ENCODE data around the gene GJB3. TPM values are rescaled to one million over a fixed set of nuclear protein-coding genes. Genes with fewer than 3 reads are reported as not detected.
"Not testable (repeated sequence)": the region's sequence is repeated elsewhere in the genome, so short reads cannot be mapped to it uniquely, and the experiment has no call there.

The GJB3 gene
- total and polyA plus RNA-seq, 2 donors (not counting 1 experiment from before 2014, with no cell fraction given), result not detected

DNA sequence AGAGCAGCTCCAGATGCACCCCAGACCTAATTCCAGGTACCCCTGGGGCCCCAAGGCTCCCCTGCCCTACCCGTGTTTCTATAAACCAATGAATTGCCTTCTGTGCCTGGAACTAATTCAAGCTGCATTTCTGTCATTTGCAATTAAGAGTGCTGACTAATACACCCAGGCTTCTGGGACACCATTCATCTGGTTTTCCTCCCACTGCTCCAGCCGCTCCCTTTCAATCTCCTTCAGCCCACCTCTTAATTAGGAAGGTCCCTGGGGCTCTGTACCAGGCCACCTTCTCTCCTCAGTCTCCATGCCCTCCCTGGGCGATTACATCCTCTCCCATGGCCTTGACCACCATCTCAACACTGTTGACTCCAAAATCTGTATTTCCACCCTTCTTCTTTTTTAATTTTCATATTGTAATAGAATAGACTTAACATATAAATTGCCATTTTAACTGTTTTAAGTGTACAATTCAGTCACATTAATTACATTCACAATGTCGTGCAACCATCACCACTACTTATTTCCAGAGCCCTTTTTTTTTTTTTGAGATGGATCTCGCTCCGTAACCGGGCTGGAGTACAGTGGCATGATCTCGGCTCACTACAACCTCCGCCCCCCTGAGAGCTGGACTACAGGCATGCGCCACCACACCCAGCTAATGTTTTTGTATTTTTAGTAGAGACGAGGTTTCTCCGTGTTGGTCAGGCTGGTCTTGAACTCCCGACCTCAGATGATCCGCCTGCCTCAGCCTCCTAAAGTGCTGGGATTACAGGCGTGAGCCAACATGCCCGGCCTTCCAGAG lies 9.2 kb upstream of the GJB3 start:
- Histone ChIP-seq H3K27me3 (replicated peaks in 1 of 4; ENCODE audit: control extremely low read depth in 1 of 4, control insufficient read depth in 3 of 4, insufficient read depth in 4 of 4, low read length in 3 of 4) (peaks cover 0 to 3% (median 1%) of the 10 kb centered on the region in 4 experiments), H3K36me3 (replicated peaks in 1 of 2; ENCODE audit: control extremely low read depth in 1 of 2, control insufficient read depth in 1 of 2, extremely low read depth in 1 of 2, insufficient read depth in 2 of 2, low read length in 1 of 2) (no peaks in the 10 kb centered on the region), H3K4me3 (ENCODE audit: control extremely low read depth in 1 of 5, extremely low read depth in 1 of 5, insufficient read depth in 1 of 5, low read depth in 2 of 5, low read length in 4 of 5) (no peak overlapping the region), H3K4me2 (replicated peaks; ENCODE audit: low read depth, low read length, poor library complexity, severe bottlenecking) (no peak overlapping the region), H3K27ac (ENCODE audit: low read length in 2 of 2) (no peak overlapping the region), H3K79me2 (ENCODE audit: control insufficient read depth, insufficient read depth, low read length) (no peaks in the 10 kb centered on the region), H3K9ac (ENCODE audit: low read length) (no peak overlapping the region), H3K4me1 (ENCODE audit: control insufficient read depth in 2 of 2, insufficient read depth in 2 of 2, low read length in 2 of 2) (no peaks in the 10 kb centered on the region), H3K9me3 (ENCODE audit: control extremely low read depth in 1 of 3, control insufficient read depth in 2 of 3, insufficient read depth in 1 of 3, low read length in 2 of 3) (no peaks in the 10 kb centered on the region), H2AFZ (ENCODE audit: insufficient read depth, low read depth, low read length, poor library complexity, severe bottlenecking) (no peak overlapping the region), H4K20me1 (ENCODE audit: control insufficient read depth, insufficient read depth, low read length, poor library complexity, severe bottlenecking) (no peaks in the 10 kb centered on the region)
- intact Hi-C loops (cut with micrococcal nuclease), result no loop called here
- TF ChIP-seq, protein P1, sequence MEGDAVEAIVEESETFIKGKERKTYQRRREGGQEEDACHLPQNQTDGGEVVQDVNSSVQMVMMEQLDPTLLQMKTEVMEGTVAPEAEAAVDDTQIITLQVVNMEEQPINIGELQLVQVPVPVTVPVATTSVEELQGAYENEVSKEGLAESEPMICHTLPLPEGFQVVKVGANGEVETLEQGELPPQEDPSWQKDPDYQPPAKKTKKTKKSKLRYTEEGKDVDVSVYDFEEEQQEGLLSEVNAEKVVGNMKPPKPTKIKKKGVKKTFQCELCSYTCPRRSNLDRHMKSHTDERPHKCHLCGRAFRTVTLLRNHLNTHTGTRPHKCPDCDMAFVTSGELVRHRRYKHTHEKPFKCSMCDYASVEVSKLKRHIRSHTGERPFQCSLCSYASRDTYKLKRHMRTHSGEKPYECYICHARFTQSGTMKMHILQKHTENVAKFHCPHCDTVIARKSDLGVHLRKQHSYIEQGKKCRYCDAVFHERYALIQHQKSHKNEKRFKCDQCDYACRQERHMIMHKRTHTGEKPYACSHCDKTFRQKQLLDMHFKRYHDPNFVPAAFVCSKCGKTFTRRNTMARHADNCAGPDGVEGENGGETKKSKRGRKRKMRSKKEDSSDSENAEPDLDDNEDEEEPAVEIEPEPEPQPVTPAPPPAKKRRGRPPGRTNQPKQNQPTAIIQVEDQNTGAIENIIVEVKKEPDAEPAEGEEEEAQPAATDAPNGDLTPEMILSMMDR (IDR thresholded peaks at IDR 0.05), result no peak
- no peak for TF ChIP-seq EZH2 (IDR thresholded peaks at IDR 0.05; ENCODE audit: borderline replicate concordance, insufficient read depth, low read depth, low read length, poor library complexity, severe bottlenecking)
- 93% methylated on average over 9 of the region's 16 CpGs for WGBS (ENCODE audit: insufficient coverage)
- H3K27me3 Mint-ChIP-seq, result peaks cover 5% of the 10 kb centered on the region
- no peak for DNase-seq
- H3K4me3 Mint-ChIP-seq, result no peak overlapping the region
- ChIA-PET CTCF (interaction anchor here (0.9 kb wide), 1 partner anchor 9 kb away, joined by 3 read pairs; the partner anchor contains the start of gene GJB3), POLR2A (no interaction called here)
- H3K4me1 Mint-ChIP-seq, result no peaks in the 10 kb centered on the region
- H3K9me3 Mint-ChIP-seq (ENCODE audit: insufficient read depth), result no peaks in the 10 kb centered on the region
- no peak overlapping the region for H3K27ac Mint-ChIP-seq
- no peak for ATAC-seq (ENCODE audit: low read depth)

DNA sequence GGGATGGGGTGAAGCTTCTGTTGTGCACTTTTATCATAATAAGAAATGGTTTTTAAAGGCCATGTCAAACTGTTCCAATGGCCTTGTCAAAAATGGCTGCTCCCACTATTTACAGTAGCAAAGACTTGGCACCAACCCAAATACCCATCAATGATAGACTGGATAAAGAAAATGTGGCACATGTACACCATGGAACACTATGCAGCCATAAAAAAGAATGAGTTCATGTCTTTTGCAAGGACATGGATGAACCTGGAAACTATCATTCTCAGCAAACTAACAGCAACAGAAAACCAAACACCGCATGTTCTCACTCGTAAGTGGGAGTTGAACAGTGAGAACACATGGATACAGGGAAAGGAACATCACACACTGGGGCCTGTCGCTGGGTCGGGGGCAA lies 7.9 kb upstream of the GJB3 start:
- no CpG with 5 or more reads among the region's 4 CpGs for WGBS (ENCODE audit: insufficient coverage)
- H3K9me3 Mint-ChIP-seq (ENCODE audit: insufficient read depth), result not testable (repeated sequence)

More for the DNA sequence above, 7.9 kb upstream of the GJB3 start:
- H3K27me3 Mint-ChIP-seq; H3K36me3 ChIP-seq (replicated peaks in 1 of 2; ENCODE audit: control extremely low read depth in 1 of 2, control insufficient read depth in 1 of 2, extremely low read depth in 1 of 2, insufficient read depth in 2 of 2, low read length in 1 of 2); H4K20me1 ChIP-seq (ENCODE audit: control insufficient read depth, insufficient read depth, low read length, poor library complexity, severe bottlenecking); intact Hi-C loops (cut with micrococcal nuclease); H3K4me1 Mint-ChIP-seq; H3K4me3 ChIP-seq (ENCODE audit: control extremely low read depth in 1 of 5, extremely low read depth in 1 of 5, insufficient read depth in 1 of 5, low read depth in 2 of 5, low read length in 4 of 5); H3K27ac ChIP-seq (ENCODE audit: low read length in 2 of 2); ATAC-seq (ENCODE audit: low read depth); H3K27ac Mint-ChIP-seq; H3K9me3 ChIP-seq (ENCODE audit: control extremely low read depth in 1 of 3, control insufficient read depth in 2 of 3, insufficient read depth in 1 of 3, low read length in 2 of 3); DNase-seq; H3K9ac ChIP-seq (ENCODE audit: low read length); H2AFZ ChIP-seq (ENCODE audit: insufficient read depth, low read depth, low read length, poor library complexity, severe bottlenecking); H3K4me2 ChIP-seq (replicated peaks; ENCODE audit: low read depth, low read length, poor library complexity, severe bottlenecking); H3K79me2 ChIP-seq (ENCODE audit: control insufficient read depth, insufficient read depth, low read length); H3K4me3 Mint-ChIP-seq; CTCF ChIA-PET; H3K4me1 ChIP-seq (ENCODE audit: control insufficient read depth in 2 of 2, insufficient read depth in 2 of 2, low read length in 2 of 2); H3K27me3 ChIP-seq (replicated peaks in 1 of 4; ENCODE audit: control extremely low read depth in 1 of 4, control insufficient read depth in 3 of 4, insufficient read depth in 4 of 4, low read length in 3 of 4); POLR2A ChIA-PET: not testable (repeated sequence)
